H1 (cell line): ENCODE measurements around the gene FADS2. TPM values are rescaled to one million over a fixed set of nuclear protein-coding genes. Genes with fewer than 3 reads are reported as not detected.
A peak's percentile ranks its signal among the peaks of the same experiment; 100 is the strongest.

Source experiments
- CTCF ChIA-PET: fragments of 300-600 bp; sonication (Branson Sonifier 250); formaldehyde crosslinking; loops from one replicate; lab custom pipeline; 2021; ENCODE audit not compliant: partially characterized antibody; lab: Charles Lee
- POLR2A ChIA-PET: fragments of 300-600 bp; sonication (Branson Sonifier 250); formaldehyde crosslinking; loops from one replicate; lab custom pipeline; 2021; ENCODE audit warnings: inconsistent platforms; ENCODE audit not compliant: partially characterized antibody; lab: Charles Lee
- DNase-seq, 2 experiments: peaks; one replicate each; pipeline versions ENCODE4 v3.0.0 to v3.0.0-alpha.2; 2010 to 2022; ENCODE audit warnings: low spot score in 2 of 2, low read depth in 1 of 2, mixed read lengths in 1 of 2
- FAIRE-seq: peaks from 2 replicates; lab custom pipeline; 2011; peaks lifted over from hg19 to GRCh38; lab: Jason Lieb, UNC
- H2AFZ ChIP-seq: 2 replicates; pipeline ENCODE4 v1.8.1; 2012; ENCODE audit warnings: low read length, inconsistent platforms
- H2AK5ac ChIP-seq: 2 replicates; pipeline ENCODE4 v1.6.1; 2013; ENCODE audit warnings: low read depth, low read length
- H2BK120ac ChIP-seq: replicated peaks from 2 replicates; pipeline ENCODE3; 2013; ENCODE audit warnings: low read depth, low read length, inconsistent platforms
- H2BK12ac ChIP-seq: 2 replicates; pipeline ENCODE4 v1.6.1; 2013; ENCODE audit warnings: low read depth, low read length
- H2BK15ac ChIP-seq: 2 replicates; pipeline ENCODE4 v1.6.1; 2013; ENCODE audit warnings: low read length
- H2BK20ac ChIP-seq: 2 replicates; pipeline ENCODE4 v1.6.1; 2013; ENCODE audit warnings: low read length
- H2BK5ac ChIP-seq: 2 replicates; pipeline ENCODE4 v1.6.1; 2013; ENCODE audit warnings: low read depth, low read length
- H3K14ac ChIP-seq: 2 replicates; pipeline ENCODE4 v1.6.1; 2013; ENCODE audit warnings: inconsistent platforms; ENCODE audit not compliant: insufficient read length
- H3K18ac ChIP-seq: 2 replicates; pipeline ENCODE4 v1.6.1; 2013; ENCODE audit warnings: low read length; ENCODE audit errors: extremely low read depth
- H3K23ac ChIP-seq: 2 replicates; pipeline ENCODE4 v1.6.1; 2013; ENCODE audit warnings: inconsistent platforms; ENCODE audit not compliant: insufficient read length
- H3K23me2 ChIP-seq: 2 replicates; pipeline ENCODE4 v1.6.1; 2013; ENCODE audit warnings: low read depth, low read length
- H3K27ac ChIP-seq: 2 replicates; pipeline ENCODE4 v1.6.1; 2011; ENCODE audit warnings: low read depth, low read length, inconsistent platforms
- H3K27me3 ChIP-seq, 4 experiments: replicated peaks in 1 of 4; 1 replicate in 1 of 4; 2 replicates in 3 of 4; pipeline versions ENCODE4 v1.6.1 to v1.8.1; 2011 to 2013; ENCODE audit warnings: low read length in 3 of 4, mild to moderate bottlenecking in 3 of 4, inconsistent platforms in 2 of 4, mixed read lengths in 2 of 4, moderate library complexity in 1 of 4; ENCODE audit not compliant: control insufficient read depth in 3 of 4, insufficient read depth in 3 of 4; ENCODE audit errors: extremely low read depth in 1 of 4
- H3K36me3 ChIP-seq, 4 experiments: 2 replicates each; pipeline versions ENCODE4 v1.6.1 to v1.8.1; 2011 to 2013; ENCODE audit warnings: mild to moderate bottlenecking in 4 of 4, low read length in 3 of 4, moderate library complexity in 2 of 4, control low read depth in 1 of 4, inconsistent platforms in 1 of 4; ENCODE audit not compliant: insufficient read depth in 4 of 4, control insufficient read depth in 2 of 4
- H3K4ac ChIP-seq: replicated peaks from 2 replicates; pipeline ENCODE3; 2013; ENCODE audit warnings: low read length, low read depth, mixed read lengths, inconsistent platforms; ENCODE audit not compliant: insufficient read length
- H3K4me1 ChIP-seq, 4 experiments: replicated peaks in 1 of 4; 1 replicate in 1 of 4; 2 replicates in 3 of 4; pipeline versions ENCODE4 v1.6.1 to v1.8.1; 2011 to 2013; ENCODE audit warnings: low read length in 3 of 4, inconsistent platforms in 2 of 4, mixed read lengths in 1 of 4; ENCODE audit not compliant: insufficient read depth in 4 of 4, control insufficient read depth in 3 of 4
- H3K4me2 ChIP-seq, 2 experiments: 2 replicates each; pipeline versions ENCODE4 v1.6.1 to v1.8.1; 2011 to 2013; ENCODE audit warnings: low read depth in 2 of 2, low read length in 2 of 2, control low read depth in 1 of 2, inconsistent platforms in 1 of 2, mild to moderate bottlenecking in 1 of 2; ENCODE audit not compliant: insufficient read depth in 1 of 2
- H3K4me3 ChIP-seq, 4 experiments: fragments of 200-600, 300-600 bp in 1 of 4; sonication (generic), shearing (Covaris generic), sonication (Bioruptor Twin) in 1 of 4; 2 replicates each; pipeline versions ENCODE4 v1.5.1 to v1.8.1; 2011 to 2016; ENCODE audit warnings: low read length in 4 of 4, low read depth in 3 of 4, control low read depth in 2 of 4, inconsistent platforms in 2 of 4, mild to moderate bottlenecking in 2 of 4, mixed read lengths in 1 of 4, moderate library complexity in 1 of 4; ENCODE audit not compliant: insufficient read depth in 2 of 4; ENCODE audit errors: extremely low read depth in 1 of 4
- H3K56ac ChIP-seq: replicated peaks from 2 replicates; pipeline ENCODE3; 2013; ENCODE audit warnings: low read depth, mild to moderate bottlenecking, mixed read lengths, low read length, inconsistent platforms; ENCODE audit not compliant: insufficient read length
- H3K79me1 ChIP-seq: 2 replicates; pipeline ENCODE4 v1.6.1; 2013; ENCODE audit warnings: low read depth, low read length, control low read depth
- H3K79me2 ChIP-seq, 2 experiments: 2 replicates each; pipeline versions ENCODE4 v1.6.1 to v1.8.1; 2012 to 2013; ENCODE audit warnings: low read length in 2 of 2, mild to moderate bottlenecking in 2 of 2, inconsistent platforms in 1 of 2; ENCODE audit not compliant: insufficient read depth in 2 of 2, control insufficient read depth in 1 of 2
- H3K9ac ChIP-seq, 4 experiments: replicated peaks in 1 of 4; 1 replicate in 1 of 4; 2 replicates in 3 of 4; pipeline versions ENCODE4 v1.6.1 to v1.8.1; 2011 to 2013; ENCODE audit warnings: low read depth in 3 of 4, low read length in 3 of 4, control low read depth in 2 of 4, mild to moderate bottlenecking in 2 of 4, moderate library complexity in 2 of 4, inconsistent platforms in 1 of 4; ENCODE audit errors: extremely low read depth in 1 of 4
- H3K9me3 ChIP-seq, 2 experiments: 2 replicates each; pipeline versions ENCODE4 v1.6.1 to v1.8.1; 2012 to 2013; ENCODE audit warnings: mild to moderate bottlenecking in 2 of 2, moderate library complexity in 2 of 2, control low read depth in 1 of 2, inconsistent platforms in 1 of 2, low read depth in 1 of 2, low read length in 1 of 2, mixed read lengths in 1 of 2; ENCODE audit not compliant: insufficient read depth in 2 of 2
- H4K20me1 ChIP-seq, 2 experiments: replicated peaks in 1 of 2; 2 replicates each; pipeline versions ENCODE3 to v1.8.1; 2011 to 2013; ENCODE audit warnings: inconsistent platforms in 2 of 2, low read length in 2 of 2, mild to moderate bottlenecking in 1 of 2; ENCODE audit not compliant: insufficient read depth in 2 of 2, control insufficient read depth in 1 of 2
- H4K5ac ChIP-seq: 2 replicates; pipeline ENCODE4 v1.6.1; 2013; ENCODE audit warnings: low read length, low read depth, mixed read lengths, inconsistent platforms; ENCODE audit not compliant: insufficient read length
- H4K8ac ChIP-seq: 2 replicates; pipeline ENCODE4 v1.8.0; 2013; ENCODE audit warnings: mild to moderate bottlenecking, moderate library complexity, low read length, inconsistent platforms; ENCODE audit not compliant: insufficient read depth; ENCODE audit errors: extremely low read depth
- H4K91ac ChIP-seq: replicated peaks from 2 replicates; pipeline ENCODE3; 2013; ENCODE audit warnings: low read length, mixed read lengths, inconsistent platforms; ENCODE audit not compliant: insufficient read length
- CBX8 ChIP-seq: fragments of 300-800, 300-1000 bp; sonication (generic); IDR thresholded peaks from 2 replicates; pipeline ENCODE4 v1.7.1; 2016; ENCODE audit warnings: low read depth, low read length, borderline replicate concordance
- CEBPB ChIP-seq: IDR thresholded peaks from 2 replicates; pipeline ENCODE4 v1.6.1; 2012; ENCODE audit warnings: low read depth, low read length
- CTCF ChIP-seq, 3 experiments: IDR thresholded peaks; 1 replicate in 2 of 3; 2 replicates in 1 of 3; pipeline versions ENCODE4 v1.5.1 to v1.6.1; 2011; ENCODE audit warnings: low read length in 3 of 3, mild to moderate bottlenecking in 3 of 3, inconsistent platforms in 2 of 3, low read depth in 1 of 3, moderate library complexity in 1 of 3; ENCODE audit not compliant: insufficient read depth in 1 of 3; ENCODE audit errors: control extremely low read depth in 1 of 3
- EGR1 ChIP-seq: IDR thresholded peaks from 2 replicates; pipeline ENCODE4 v1.6.1; 2011; ENCODE audit warnings: low read depth, low read length, borderline replicate concordance
- EP300 ChIP-seq, 2 experiments: IDR thresholded peaks; 1 replicate in 1 of 2; 2 replicates in 1 of 2; pipeline ENCODE4 v1.6.1; 2011 to 2012; ENCODE audit warnings: low read depth in 2 of 2, low read length in 2 of 2, mild to moderate bottlenecking in 2 of 2, borderline replicate concordance in 1 of 2, inconsistent platforms in 1 of 2, moderate library complexity in 1 of 2
- KDM4A ChIP-seq: IDR thresholded peaks from one replicate; pipeline ENCODE4 v1.7.1; 2012; ENCODE audit warnings: low read depth, mild to moderate bottlenecking, moderate library complexity, low read length, inconsistent platforms; ENCODE audit not compliant: severe bottlenecking
- POLR2AphosphoS5 ChIP-seq: IDR thresholded peaks from 2 replicates; pipeline ENCODE4 v1.6.1; 2011; ENCODE audit warnings: low read depth, low read length
- TAF1 ChIP-seq: IDR thresholded peaks from 2 replicates; pipeline ENCODE4 v1.6.1; 2011; ENCODE audit warnings: mild to moderate bottlenecking, low read depth, low read length
- USF2 ChIP-seq: IDR thresholded peaks from 2 replicates; pipeline ENCODE4 v1.6.1; 2011; ENCODE audit warnings: low read length, improper control_type of control experiment
- WGBS, 2 experiments: shearing (Covaris generic) in 1 of 2; methylation state at CpG; one replicate each; pipeline versions ENCODE4 v1.1.6 to v1.1.7; 2013 to 2015; ENCODE audit warnings: low lambda C conversion rate in 2 of 2, mixed read lengths in 2 of 2, inconsistent platforms in 1 of 2, low coverage in 1 of 2, missing lambda C conversion rate in 1 of 2; ENCODE audit not compliant: insufficient replicate concordance in 2 of 2, insufficient coverage in 1 of 2, insufficient read length in 1 of 2; ENCODE audit errors: extremely low coverage in 1 of 2, missing lambda C conversion rate in 1 of 2; 5-methylcytosine and 5-hydroxymethylcytosine counted together
- polyA plus RNA-seq, 7 experiments: library from polyadenylated mRNA; depleted of rRNA in 3 of 7; stranded (reverse) in 5 of 7; unstranded in 2 of 7; fragments of >200 nt in 5 of 7; fragments of 200-250 nt in 2 of 7; gene quantifications; 1 replicate in 5 of 7; 2 replicates in 1 of 7; 4 replicates in 1 of 7; pipeline versions ENCODE4 v1.2.1 to v1.2.3, GENCODE V29; 2011 to 2013; ENCODE audit warnings: missing spikeins in 2 of 7, mixed read lengths in 2 of 7
- total RNA-seq: library from RNA; stranded (reverse); fragmentation: NEBNext Ultra II Directional; extraction: Animal tissue kit (Norgen Biotek cat#: 25700); gene quantifications from 2 replicates; pipeline ENCODE4 v1.2.1, GENCODE V29; 2021

FADS2 gene
- total and polyA plus RNA-seq, 2 of the 8 experiments (the other 6 are each of a cell fraction or from before 2014, with no cell fraction given): 499 to 701 TPM

GRCh38 chr11:61886643-61887042 is 58.5 kb downstream of the FADS2 start:
- H4K8ac ChIP-seq: no peak overlapping the region
- no peaks in the 10 kb centered on the region for H3K27me3 ChIP-seq
- H3K18ac ChIP-seq: no peak overlapping the region
- H3K4me2 ChIP-seq: no peak overlapping the region
- no peak overlapping the region for H3K56ac ChIP-seq
- CTCF ChIA-PET: interaction anchor here (1.2 to 23.2 kb wide), 6 partner anchors 10 to 195 kb away, joined by 3 to 658 read pairs (median 27); partner anchors contain the start of gene BEST1
- H2BK20ac ChIP-seq: no peak overlapping the region
- H3K4me1 ChIP-seq: peaks cover 0 to 18% (median 10%) of the 10 kb centered on the region in 4 experiments; a peak in 6 of 7 replicates
- peak overlapping the region; percentile 72; the same call in 1 of the 2 replicates for H2BK15ac ChIP-seq
- H4K20me1 ChIP-seq: peaks cover 2 to 9% of the 10 kb centered on the region in 2 experiments
- no peak overlapping the region for H2BK120ac ChIP-seq
- no peak overlapping the region for H3K4ac ChIP-seq
- DNase-seq: no peak
- no peak overlapping the region for H3K14ac ChIP-seq
- no peak overlapping the region for H2BK5ac ChIP-seq
- no peak for FAIRE-seq
- no peak overlapping the region for H4K91ac ChIP-seq
- no peak overlapping the region for H3K27ac ChIP-seq
- H3K79me1 ChIP-seq: no peaks in the 10 kb centered on the region; the same call in 1 of the 2 replicates
- H3K36me3 ChIP-seq: no peaks in the 10 kb centered on the region
- H2AFZ ChIP-seq: no peak overlapping the region
- no peak overlapping the region; the same call in 1 of the 2 replicates for H2AK5ac ChIP-seq
- 87% methylated on average over 3 of the region's 3 CpGs; no CpG with 5 or more reads in 1 of the 2 experiments for WGBS, 2 experiments
- H3K23ac ChIP-seq: no peak overlapping the region
- no peaks in the 10 kb centered on the region for H3K9me3 ChIP-seq
- peaks cover 8% of the 10 kb centered on the region; the same call in 1 of the 2 replicates for H3K23me2 ChIP-seq
- POLR2A ChIA-PET: interaction anchor here (0.9 to 2.1 kb wide), 3 partner anchors 13 to 81 kb away, joined by 3 to 6 read pairs (median 3); no protein-coding TSS in a partner anchor
- peaks cover 0 to 2% of the 10 kb centered on the region in 2 experiments; a peak in 1 of 4 replicates for H3K79me2 ChIP-seq
- no peak overlapping the region for H2BK12ac ChIP-seq
- H3K9ac ChIP-seq: no peak overlapping the region
- H3K4me3 ChIP-seq: no peak overlapping the region
- H4K5ac ChIP-seq: no peak overlapping the region
- no peak for TF ChIP-seq TAF1
- no peak for TF ChIP-seq CEBPB
- no peak for TF ChIP-seq CTCF (IDR thresholded peaks at IDR 0.05; ENCODE audit: control extremely low read depth in 1 of 3, insufficient read depth in 1 of 3, low read depth in 1 of 3, low read length in 3 of 3)
- no peak for TF ChIP-seq CBX8
- no peak for TF ChIP-seq USF2
- no peak for TF ChIP-seq KDM4A
- no peak for TF ChIP-seq EGR1
- TF ChIP-seq POLR2AphosphoS5: no peak
- TF ChIP-seq EP300 (IDR thresholded peaks at IDR 0.05; ENCODE audit: borderline replicate concordance in 1 of 2, low read depth in 2 of 2, low read length in 2 of 2): no peak
